ENCODE measurements around the gene AIP. TPM values are rescaled to one million over a fixed set of nuclear protein-coding genes. Genes with fewer than 3 reads are reported as not detected.

The AIP gene
- total RNA-seq, 4 donors from 2014 or later = 38.7 to 52.5 (median 47.7) TPM

- no peak for DNase-seq (ENCODE audit: low spot score in 2 of 2)
- no peak overlapping the region for H3K4me3 ChIP-seq (ENCODE audit: low read depth, poor library complexity, severe bottlenecking)
- WGBS, 2 donors = 73 to 75% methylated on average over 10 of the region's 10 CpGs
- intact Hi-C loops (cut with DNase I; ENCODE audit: low total_unique reads) = no loop called here
- no peak for TF ChIP-seq POLR2A (IDR thresholded peaks at IDR 0.05)
- TF ChIP-seq, protein P1, sequence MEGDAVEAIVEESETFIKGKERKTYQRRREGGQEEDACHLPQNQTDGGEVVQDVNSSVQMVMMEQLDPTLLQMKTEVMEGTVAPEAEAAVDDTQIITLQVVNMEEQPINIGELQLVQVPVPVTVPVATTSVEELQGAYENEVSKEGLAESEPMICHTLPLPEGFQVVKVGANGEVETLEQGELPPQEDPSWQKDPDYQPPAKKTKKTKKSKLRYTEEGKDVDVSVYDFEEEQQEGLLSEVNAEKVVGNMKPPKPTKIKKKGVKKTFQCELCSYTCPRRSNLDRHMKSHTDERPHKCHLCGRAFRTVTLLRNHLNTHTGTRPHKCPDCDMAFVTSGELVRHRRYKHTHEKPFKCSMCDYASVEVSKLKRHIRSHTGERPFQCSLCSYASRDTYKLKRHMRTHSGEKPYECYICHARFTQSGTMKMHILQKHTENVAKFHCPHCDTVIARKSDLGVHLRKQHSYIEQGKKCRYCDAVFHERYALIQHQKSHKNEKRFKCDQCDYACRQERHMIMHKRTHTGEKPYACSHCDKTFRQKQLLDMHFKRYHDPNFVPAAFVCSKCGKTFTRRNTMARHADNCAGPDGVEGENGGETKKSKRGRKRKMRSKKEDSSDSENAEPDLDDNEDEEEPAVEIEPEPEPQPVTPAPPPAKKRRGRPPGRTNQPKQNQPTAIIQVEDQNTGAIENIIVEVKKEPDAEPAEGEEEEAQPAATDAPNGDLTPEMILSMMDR (IDR thresholded peaks at IDR 0.05) = no peak
These were observed 35.1 kb downstream of the AIP start for GRCh38 chr11:67517784-67518552.

- DNase-seq (ENCODE audit: low spot score in 2 of 2) = no peak
- intact Hi-C loops (cut with DNase I; ENCODE audit: low total_unique reads) = no loop called here
- no peak overlapping the region for H3K4me3 ChIP-seq (ENCODE audit: low read depth, poor library complexity, severe bottlenecking)
- no peak for TF ChIP-seq POLR2A (IDR thresholded peaks at IDR 0.05)
- TF ChIP-seq, protein P1 (IDR thresholded peaks at IDR 0.05) = no peak
- 89 to 92% methylated on average over 32 of the region's 32 CpGs for WGBS, 2 donors
These were observed 36.9 kb downstream of the AIP start for GRCh38 chr11:67519726-67520125.

DNA sequence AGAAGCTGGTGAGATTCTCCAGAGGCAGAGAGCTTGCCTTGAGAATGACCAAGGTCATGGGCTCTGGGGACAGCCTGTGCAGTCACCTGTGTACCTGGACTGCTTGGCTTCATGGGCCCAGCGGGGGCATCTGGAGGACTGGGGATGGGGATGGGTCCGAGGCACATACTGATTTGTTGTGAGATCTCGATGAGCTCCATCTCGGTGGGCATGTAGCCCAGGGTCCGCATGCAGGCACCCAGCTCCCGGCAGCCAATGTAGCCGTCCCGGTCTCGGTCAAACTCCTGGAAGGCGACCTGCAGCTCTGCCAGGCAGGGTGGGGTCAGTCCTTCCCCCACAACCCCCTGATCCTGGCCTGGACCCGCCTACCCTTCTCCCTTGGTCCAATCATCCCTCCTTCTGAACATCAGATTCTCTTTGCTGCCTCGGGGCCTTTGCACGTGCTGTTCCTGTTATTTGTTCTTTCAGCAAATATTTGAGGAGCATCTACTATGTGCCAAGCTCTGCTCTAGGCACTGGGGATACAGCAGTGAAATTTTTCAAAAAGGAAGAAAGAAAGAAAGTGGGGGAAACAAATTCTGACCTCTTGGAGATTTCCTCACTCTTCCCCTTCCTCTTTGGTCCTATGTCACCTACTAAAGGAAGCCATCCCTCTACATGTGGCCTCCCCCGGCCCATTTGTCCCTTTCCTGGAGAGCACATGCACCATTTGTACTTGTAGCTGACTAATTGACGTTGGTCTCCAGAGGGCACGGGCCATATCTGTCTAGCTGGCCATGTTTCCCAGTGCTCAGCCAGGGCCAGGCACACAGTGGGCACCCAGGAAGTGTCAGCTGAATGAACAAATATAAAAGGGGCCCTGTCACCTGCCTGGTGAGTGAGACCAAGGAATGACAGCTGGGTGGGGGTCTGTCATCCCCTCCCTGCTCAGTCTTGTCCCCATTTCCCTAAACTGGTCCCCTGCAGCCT is 38.3 kb downstream of the AIP start:
- H3K4me3 ChIP-seq (ENCODE audit: low read depth, poor library complexity, severe bottlenecking) = no peak overlapping the region
- DNase-seq (ENCODE audit: low spot score in 2 of 2) = no peak
- 85 to 88% methylated on average over 16 of the region's 16 CpGs for WGBS, 2 donors
- TF ChIP-seq POLR2A (IDR thresholded peaks at IDR 0.05) = no peak
- TF ChIP-seq, protein P1 (IDR thresholded peaks at IDR 0.05) = no peak
- intact Hi-C loops (cut with DNase I; ENCODE audit: low total_unique reads) = no loop called here

GRCh38 chr11:67521924-67522323 is 39.1 kb downstream of the AIP start:
- no peak for DNase-seq (ENCODE audit: low spot score in 2 of 2)
- TF ChIP-seq POLR2A (IDR thresholded peaks at IDR 0.05) = no peak
- TF ChIP-seq, protein P1 (IDR thresholded peaks at IDR 0.05) = no peak
- WGBS, 2 donors = 78 to 82% methylated on average over 10 of the region's 10 CpGs
- H3K4me3 ChIP-seq (ENCODE audit: low read depth, poor library complexity, severe bottlenecking) = no peak overlapping the region
- intact Hi-C loops (cut with DNase I; ENCODE audit: low total_unique reads) = no loop called here

DNA sequence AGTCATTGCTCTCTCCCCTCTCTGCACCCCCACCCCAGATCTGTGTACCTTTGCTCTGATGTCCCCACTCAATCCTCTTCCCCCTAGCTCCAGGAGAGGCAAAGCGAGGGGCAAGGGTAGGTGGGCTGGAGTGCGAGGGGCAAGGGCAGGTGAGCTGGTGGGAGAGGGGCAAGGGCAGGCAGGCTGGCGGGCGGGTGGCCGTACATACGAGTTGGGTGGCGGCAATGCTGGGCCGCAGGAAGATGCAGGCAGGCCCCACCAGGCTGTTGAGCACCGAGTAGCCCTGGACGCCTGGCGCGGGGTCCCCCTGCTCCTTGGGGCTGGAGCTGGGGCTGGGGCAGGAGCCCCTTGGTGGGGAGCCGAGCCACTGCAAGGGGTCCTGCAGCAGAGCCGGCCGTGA is 39.5 kb downstream of the AIP start:
- no peak for TF ChIP-seq POLR2A (IDR thresholded peaks at IDR 0.05)
- TF ChIP-seq, protein P1 (IDR thresholded peaks at IDR 0.05) = no peak
- intact Hi-C loops (cut with DNase I; ENCODE audit: low total_unique reads) = no loop called here
- no peak overlapping the region for H3K4me3 ChIP-seq (ENCODE audit: low read depth, poor library complexity, severe bottlenecking)
- WGBS, 2 donors = 86 to 87% methylated on average over 11 to 15 of the region's 15 CpGs
- DNase-seq (ENCODE audit: low spot score in 2 of 2) = no peak
